Activated CD8-positive, alpha-beta T cell treated with anti-CD3 and anti-CD28 coated beads for 36 hours (primary cell): Measurements from ENCODE around the gene USP44. TPM values are rescaled to one million over a fixed set of nuclear protein-coding genes. Genes with fewer than 3 reads are reported as not detected.

Experiments
- ATAC-seq: fragments of 200-7000 bp; cut with Tn5 transposase; one replicate; pipeline ENCODE4 v1.10.0; 2021; ENCODE audit warnings: mild to moderate bottlenecking, moderate library complexity
- CTCF ChIA-PET: fragments of 350-600 bp; sonication (Branson Sonifier 250); formaldehyde crosslinking; loops from one replicate; lab custom pipeline; 2021; ENCODE audit warnings: antibody characterized with exemption; lab: Charles Lee
- POLR2A ChIA-PET: fragments of 350-600 bp; sonication (Branson Sonifier 250); formaldehyde crosslinking; loops from one replicate; lab custom pipeline; 2021; ENCODE audit warnings: antibody characterized with exemption; lab: Charles Lee
- DNase-seq: peaks from one replicate; pipeline ENCODE4 v3.0.0-alpha.2; 2020
- H3K27ac Mint-ChIP-seq: one replicate; pipeline ENCODE4 v1.8.0; 2021; ENCODE audit warnings: mild to moderate bottlenecking, mixed read lengths
- H3K27me3 Mint-ChIP-seq: one replicate; pipeline ENCODE4 v1.8.0; 2021; ENCODE audit warnings: mixed read lengths
- H3K36me3 Mint-ChIP-seq: one replicate; pipeline ENCODE4 v1.8.0; 2021; ENCODE audit warnings: low read depth, mixed read lengths
- H3K4me1 Mint-ChIP-seq: one replicate; pipeline ENCODE4 v1.8.0; 2021; ENCODE audit warnings: low read depth, mixed read lengths
- H3K4me3 Mint-ChIP-seq: one replicate; pipeline ENCODE4 v1.8.0; 2021; ENCODE audit warnings: mild to moderate bottlenecking, moderate library complexity, mixed read lengths
- H3K9me3 Mint-ChIP-seq: one replicate; pipeline ENCODE4 v1.8.0; 2021; ENCODE audit warnings: mixed read lengths
- intact Hi-C: fragments of 100-400 bp; cut with micrococcal nuclease; formaldehyde crosslinking; loops from one replicate; pipeline ENCODE4 v1.10.0; 2022
- total RNA-seq, 2 experiments: library from RNA; stranded (reverse); gene quantifications; one replicate each; pipeline ENCODE4 v1.2.3, GENCODE V29; 2021
- TF ChIP-seq, protein P1 (sequence below): fragments of 200-600 bp; IDR thresholded peaks from one replicate; pipeline ENCODE4 v1.8.0; 2022; ENCODE audit warnings: antibody characterized with exemption, mild to moderate bottlenecking

The USP44 gene
- total RNA-seq, 2 experiments from 2014 or later, result 15.2 to 15.5 TPM

DNA sequence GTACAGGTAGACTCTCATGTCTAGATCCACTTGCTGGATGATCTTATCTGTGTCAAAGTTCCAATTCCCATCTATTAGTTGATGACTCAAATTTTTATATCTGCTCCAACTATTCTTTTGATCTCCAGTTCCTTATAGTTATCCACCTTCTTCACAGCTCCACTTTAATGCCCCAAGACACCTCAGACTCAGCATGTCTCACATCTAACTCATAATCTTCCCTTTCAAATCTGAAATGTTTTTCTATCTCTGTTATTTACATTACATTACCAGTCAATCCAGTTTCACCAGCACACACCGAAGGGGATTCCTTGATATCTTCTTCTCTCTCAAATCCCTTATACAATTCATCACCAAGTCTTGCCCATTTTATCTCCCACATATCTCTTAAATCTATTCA, 81.0 kb downstream of the USP44 start:
- ChIA-PET CTCF (no interaction called here), POLR2A (no interaction called here)
- H3K9me3 Mint-ChIP-seq, result no peaks in the 10 kb centered on the region
- intact Hi-C loops, result loop anchor here (5.0 kb wide), 1 partner anchor 253 kb away; the partner anchor contains the start of genes FGD6 and VEZT
- H3K4me1 Mint-ChIP-seq, result peaks cover 9% of the 10 kb centered on the region
- DNase-seq, result no peak
- no peak overlapping the region for H3K4me3 Mint-ChIP-seq
- H3K36me3 Mint-ChIP-seq, result peaks cover 5% of the 10 kb centered on the region
- H3K27ac Mint-ChIP-seq, result no peak overlapping the region
- ATAC-seq, result no peak
- no peaks in the 10 kb centered on the region for H3K27me3 Mint-ChIP-seq
- TF ChIP-seq, protein P1, sequence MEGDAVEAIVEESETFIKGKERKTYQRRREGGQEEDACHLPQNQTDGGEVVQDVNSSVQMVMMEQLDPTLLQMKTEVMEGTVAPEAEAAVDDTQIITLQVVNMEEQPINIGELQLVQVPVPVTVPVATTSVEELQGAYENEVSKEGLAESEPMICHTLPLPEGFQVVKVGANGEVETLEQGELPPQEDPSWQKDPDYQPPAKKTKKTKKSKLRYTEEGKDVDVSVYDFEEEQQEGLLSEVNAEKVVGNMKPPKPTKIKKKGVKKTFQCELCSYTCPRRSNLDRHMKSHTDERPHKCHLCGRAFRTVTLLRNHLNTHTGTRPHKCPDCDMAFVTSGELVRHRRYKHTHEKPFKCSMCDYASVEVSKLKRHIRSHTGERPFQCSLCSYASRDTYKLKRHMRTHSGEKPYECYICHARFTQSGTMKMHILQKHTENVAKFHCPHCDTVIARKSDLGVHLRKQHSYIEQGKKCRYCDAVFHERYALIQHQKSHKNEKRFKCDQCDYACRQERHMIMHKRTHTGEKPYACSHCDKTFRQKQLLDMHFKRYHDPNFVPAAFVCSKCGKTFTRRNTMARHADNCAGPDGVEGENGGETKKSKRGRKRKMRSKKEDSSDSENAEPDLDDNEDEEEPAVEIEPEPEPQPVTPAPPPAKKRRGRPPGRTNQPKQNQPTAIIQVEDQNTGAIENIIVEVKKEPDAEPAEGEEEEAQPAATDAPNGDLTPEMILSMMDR, result no peak

Other genes starting within 250 kb of the USP44 start
- 100 to 1,000 TPM; 129 to 133 TPM for gene METAP2, start 77.3 kb downstream of the USP44 start, total RNA-seq
- not detected for gene NTN4, start 239.3 kb upstream of the USP44 start, total RNA-seq